LNCaP clone FGC (cell line): ENCODE results near the gene USP54.
A peak's percentile ranks its signal among the peaks of the same experiment; 100 is the strongest.
"Not testable (repeated sequence)": the region's sequence is repeated elsewhere in the genome, so short reads cannot be mapped to it uniquely, and the experiment has no call there.

Experiments used
- DNase-seq: peaks from one replicate; pipeline ENCODE4 v3.0.0-alpha.2; 2011; ENCODE audit warnings: low read depth
- H3K4me3 ChIP-seq: 2 replicates; pipeline ENCODE4 v1.5.1; 2011; ENCODE audit warnings: mild to moderate bottlenecking, low read depth, low read length, control low read depth
- CTCF ChIP-seq: IDR thresholded peaks from 2 replicates; pipeline ENCODE4 v1.5.1; 2012; ENCODE audit warnings: mild to moderate bottlenecking; ENCODE audit not compliant: control insufficient read depth, insufficient read depth; ENCODE audit errors: extremely low read depth

USP54 gene

DNA sequence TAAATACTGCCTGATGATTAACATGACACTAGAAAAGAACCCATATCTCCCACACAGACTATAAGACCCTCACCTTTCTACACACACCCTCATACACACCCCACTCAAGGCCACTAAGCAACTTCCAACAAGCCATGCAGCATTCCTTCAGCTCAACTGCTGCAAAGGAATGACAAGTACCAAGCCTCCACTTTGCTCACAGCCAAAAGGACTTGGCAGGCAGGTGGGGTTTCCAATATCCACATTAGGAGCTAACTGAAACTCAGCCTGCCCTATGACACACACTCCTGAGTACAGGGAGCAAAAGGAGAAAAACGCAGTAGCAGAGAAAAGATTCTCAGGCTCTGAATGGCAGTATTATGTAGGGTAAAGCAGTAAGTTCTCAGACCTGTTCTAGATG is 13.4 kb downstream of the USP54 start:
- no peak for TF ChIP-seq CTCF
- peak; percentile 88 for DNase-seq
- 0 out of 2 replicates have a peak overlapping the region, but pooled peaks have one; percentile 1 for H3K4me3 ChIP-seq

DNA sequence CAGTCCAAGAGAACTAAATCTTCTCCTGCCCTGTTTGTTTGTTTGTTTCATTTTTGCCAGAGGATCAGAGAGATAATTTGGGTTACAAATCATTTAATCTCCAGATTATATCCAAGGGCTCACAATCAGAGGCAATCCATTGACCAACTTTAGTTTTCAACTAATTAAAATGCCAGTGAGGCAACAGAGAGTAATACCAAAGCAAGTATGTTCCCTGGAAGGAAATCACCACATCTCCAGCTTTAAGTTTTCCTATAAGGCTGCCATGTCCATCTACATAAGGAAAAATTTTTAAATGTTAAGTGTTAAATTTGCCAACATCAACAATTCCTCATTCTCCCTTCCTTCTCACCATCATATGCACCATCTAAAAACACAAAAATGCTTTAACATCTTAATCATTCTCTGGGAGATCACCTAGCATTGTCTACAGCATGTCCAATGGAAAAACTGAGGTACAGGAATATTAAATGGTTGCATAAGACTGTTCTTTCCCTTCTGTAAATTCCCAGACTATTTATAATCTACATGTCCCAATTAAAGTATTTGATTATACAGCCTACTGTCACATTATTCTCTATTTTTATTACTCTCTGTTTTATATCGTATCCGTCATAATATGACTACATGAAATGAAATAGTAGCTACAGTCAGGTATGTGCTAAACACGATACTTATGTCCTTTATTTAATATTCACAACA is 14.1 kb downstream of the USP54 start:
- no peak for TF ChIP-seq CTCF
- no peak for DNase-seq
- peak overlapping the region; percentile 34 for H3K4me3 ChIP-seq

DNA sequence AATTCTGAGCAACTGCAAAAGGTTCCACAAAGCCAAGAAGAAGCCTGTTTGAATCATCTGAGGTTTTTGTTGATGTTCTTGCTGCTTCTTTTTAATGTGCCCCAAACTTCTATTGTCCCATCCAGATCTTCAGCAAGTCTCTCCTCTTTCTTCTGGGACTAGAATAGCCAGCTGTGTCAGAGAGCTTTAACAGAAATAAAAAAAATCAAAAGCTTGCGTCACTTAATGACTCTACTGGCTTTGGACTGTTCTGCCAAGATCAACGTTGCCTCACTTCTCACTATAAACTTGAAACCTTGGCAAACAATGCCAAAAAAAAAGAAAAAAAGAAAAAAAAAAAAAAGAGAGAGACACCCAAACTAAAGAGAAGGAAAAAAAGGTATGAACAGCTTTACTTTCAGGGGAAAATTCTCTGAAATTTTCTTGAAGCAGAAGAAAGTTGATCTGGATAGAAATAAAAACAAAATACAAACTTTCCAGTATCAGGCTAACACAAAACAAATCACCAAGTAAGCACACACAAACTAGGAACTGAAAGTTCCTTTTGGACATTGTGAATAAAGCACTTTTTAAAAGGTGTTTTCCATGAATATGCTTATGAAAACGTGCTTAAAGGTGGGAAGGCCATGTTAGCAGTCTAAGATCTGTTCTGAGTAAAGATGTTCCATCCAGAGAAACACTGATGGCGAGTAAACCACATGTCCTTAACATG is 14.8 kb downstream of the USP54 start:
- TF ChIP-seq CTCF: no peak
- peak overlapping the region; percentile 75 for H3K4me3 ChIP-seq
- DNase-seq: peak; percentile 96

- H3K4me3 ChIP-seq, DNase-seq: not testable (repeated sequence)
These were observed 24.1 kb downstream of the USP54 start for GRCh38 chr10:73567025-73567424.

- TF ChIP-seq CTCF: no peak
- no peak for DNase-seq
- H3K4me3 ChIP-seq: no peak overlapping the region
These were observed 29.9 kb downstream of the USP54 start for GRCh38 chr10:73561192-73561591.

GRCh38 chr10:73559590-73559989 is 31.6 kb downstream of the USP54 start:
- DNase-seq: no peak
- no peak overlapping the region for H3K4me3 ChIP-seq
- no peak for TF ChIP-seq CTCF

- DNase-seq: no peak
- no peak overlapping the region for H3K4me3 ChIP-seq
- no peak for TF ChIP-seq CTCF
These were observed 34.3 kb downstream of the USP54 start for GRCh38 chr10:73556855-73557254.
